DND-41 (cell line): ENCODE measurements around the gene CALN1.

Source experiments
- EZH2 ChIP-seq: IDR thresholded peaks from 3 replicates; pipeline ENCODE4 v1.6.1; 2012; ENCODE audit warnings: borderline replicate concordance, low read depth, mild to moderate bottlenecking, moderate library complexity, low read length, inconsistent platforms; ENCODE audit not compliant: severe bottlenecking
- TF ChIP-seq, protein P1 (sequence below): IDR thresholded peaks from 2 replicates; pipeline ENCODE4 v1.5.1; 2012; ENCODE audit warnings: borderline replicate concordance, low read length, moderate library complexity, mild to moderate bottlenecking; ENCODE audit not compliant: poor library complexity, severe bottlenecking; ENCODE audit errors: extremely low read depth

DNA sequence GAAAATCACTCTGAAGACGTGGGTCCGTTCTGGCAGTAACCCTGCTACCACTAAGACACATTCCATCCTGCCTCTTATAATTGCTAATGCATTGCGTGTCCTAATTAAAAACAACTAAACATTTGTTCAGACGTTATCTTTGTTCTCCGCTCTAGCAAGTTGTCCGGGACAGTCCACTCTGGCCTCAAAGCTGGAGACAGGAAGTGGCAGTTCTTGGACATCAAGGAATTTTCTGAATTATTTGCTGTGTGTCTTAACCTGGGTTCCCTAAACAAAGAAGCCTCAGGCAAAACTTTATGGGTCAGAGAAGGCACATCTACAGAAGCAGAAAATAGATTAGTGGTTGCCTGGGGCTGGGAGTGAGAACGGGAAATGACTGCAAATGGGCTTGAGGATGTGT, 199.1 kb downstream of the CALN1 start:
- TF ChIP-seq, protein P1, sequence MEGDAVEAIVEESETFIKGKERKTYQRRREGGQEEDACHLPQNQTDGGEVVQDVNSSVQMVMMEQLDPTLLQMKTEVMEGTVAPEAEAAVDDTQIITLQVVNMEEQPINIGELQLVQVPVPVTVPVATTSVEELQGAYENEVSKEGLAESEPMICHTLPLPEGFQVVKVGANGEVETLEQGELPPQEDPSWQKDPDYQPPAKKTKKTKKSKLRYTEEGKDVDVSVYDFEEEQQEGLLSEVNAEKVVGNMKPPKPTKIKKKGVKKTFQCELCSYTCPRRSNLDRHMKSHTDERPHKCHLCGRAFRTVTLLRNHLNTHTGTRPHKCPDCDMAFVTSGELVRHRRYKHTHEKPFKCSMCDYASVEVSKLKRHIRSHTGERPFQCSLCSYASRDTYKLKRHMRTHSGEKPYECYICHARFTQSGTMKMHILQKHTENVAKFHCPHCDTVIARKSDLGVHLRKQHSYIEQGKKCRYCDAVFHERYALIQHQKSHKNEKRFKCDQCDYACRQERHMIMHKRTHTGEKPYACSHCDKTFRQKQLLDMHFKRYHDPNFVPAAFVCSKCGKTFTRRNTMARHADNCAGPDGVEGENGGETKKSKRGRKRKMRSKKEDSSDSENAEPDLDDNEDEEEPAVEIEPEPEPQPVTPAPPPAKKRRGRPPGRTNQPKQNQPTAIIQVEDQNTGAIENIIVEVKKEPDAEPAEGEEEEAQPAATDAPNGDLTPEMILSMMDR, result no peak
- TF ChIP-seq EZH2, result no peak
